Panc1 (cell line): ENCODE measurements around the gene SH2D2A.

Source experiments
- POLR2AphosphoS5 ChIP-seq: IDR thresholded peaks from 2 replicates; pipeline ENCODE4 v1.6.1; 2012; ENCODE audit warnings: mild to moderate bottlenecking, low read depth, low read length, moderate library complexity
- SIN3A ChIP-seq: IDR thresholded peaks from 2 replicates; pipeline ENCODE4 v1.6.1; 2012; ENCODE audit warnings: low read depth, mild to moderate bottlenecking, low read length, moderate library complexity, borderline replicate concordance; ENCODE audit not compliant: insufficient read depth
- TF ChIP-seq, protein P1 (sequence below): fragments of 450-650 bp; IDR thresholded peaks from 2 replicates; pipeline ENCODE4 v1.5.1; 2017; ENCODE audit warnings: mild to moderate bottlenecking

DNA sequence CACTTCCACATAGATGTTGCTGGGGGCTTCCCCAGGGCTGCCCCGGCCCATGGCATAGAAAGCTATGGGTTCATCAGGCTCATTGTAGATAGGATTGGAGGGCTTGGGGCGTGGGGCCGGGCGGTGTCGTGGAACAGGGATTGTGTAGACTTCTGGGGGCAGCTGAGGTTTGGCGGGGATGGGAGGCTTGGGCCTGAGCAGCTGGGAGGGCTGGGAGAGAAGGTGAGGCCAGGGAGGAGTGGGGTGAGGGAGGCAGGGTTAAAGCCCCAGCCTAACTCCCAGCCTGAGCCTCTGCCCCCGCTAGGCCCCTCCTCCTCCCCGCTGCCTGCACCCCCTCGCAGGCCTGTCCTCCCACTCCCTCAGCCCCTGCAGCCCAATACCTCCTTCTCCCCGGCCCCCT, 7.4 kb downstream of the SH2D2A start:
- TF ChIP-seq, protein P1, sequence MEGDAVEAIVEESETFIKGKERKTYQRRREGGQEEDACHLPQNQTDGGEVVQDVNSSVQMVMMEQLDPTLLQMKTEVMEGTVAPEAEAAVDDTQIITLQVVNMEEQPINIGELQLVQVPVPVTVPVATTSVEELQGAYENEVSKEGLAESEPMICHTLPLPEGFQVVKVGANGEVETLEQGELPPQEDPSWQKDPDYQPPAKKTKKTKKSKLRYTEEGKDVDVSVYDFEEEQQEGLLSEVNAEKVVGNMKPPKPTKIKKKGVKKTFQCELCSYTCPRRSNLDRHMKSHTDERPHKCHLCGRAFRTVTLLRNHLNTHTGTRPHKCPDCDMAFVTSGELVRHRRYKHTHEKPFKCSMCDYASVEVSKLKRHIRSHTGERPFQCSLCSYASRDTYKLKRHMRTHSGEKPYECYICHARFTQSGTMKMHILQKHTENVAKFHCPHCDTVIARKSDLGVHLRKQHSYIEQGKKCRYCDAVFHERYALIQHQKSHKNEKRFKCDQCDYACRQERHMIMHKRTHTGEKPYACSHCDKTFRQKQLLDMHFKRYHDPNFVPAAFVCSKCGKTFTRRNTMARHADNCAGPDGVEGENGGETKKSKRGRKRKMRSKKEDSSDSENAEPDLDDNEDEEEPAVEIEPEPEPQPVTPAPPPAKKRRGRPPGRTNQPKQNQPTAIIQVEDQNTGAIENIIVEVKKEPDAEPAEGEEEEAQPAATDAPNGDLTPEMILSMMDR, result no peak
- TF ChIP-seq POLR2AphosphoS5, result no peak
- no peak for TF ChIP-seq SIN3A
